HG02870 (cell line): ENCODE measurements around the gene ARMC8.
A peak's percentile ranks its signal among the peaks of the same experiment; 100 is the strongest.

Source experiments
- ATAC-seq: cut with Tn5 transposase; IDR thresholded peaks from one replicate; pipeline ENCODE4 v1.9.1; 2021; ENCODE audit warnings: mild to moderate bottlenecking, moderate library complexity; ENCODE audit not compliant: unreplicated experiment

The ARMC8 gene

GRCh38 chr3:138199851-138200250 is 12.8 kb downstream of the ARMC8 start:
- ATAC-seq, result no peak

GRCh38 chr3:138200424-138200823 is 13.3 kb downstream of the ARMC8 start:
- no peak for ATAC-seq

- no peak for ATAC-seq
Measured at GRCh38 chr3:138202945-138203701, 16.0 kb downstream of the ARMC8 start.

- ATAC-seq, result no peak
Measured at GRCh38 chr3:138203938-138204337, 16.8 kb downstream of the ARMC8 start.

- ATAC-seq, result no peak
Measured at GRCh38 chr3:138205527-138205926, 18.4 kb downstream of the ARMC8 start.

DNA sequence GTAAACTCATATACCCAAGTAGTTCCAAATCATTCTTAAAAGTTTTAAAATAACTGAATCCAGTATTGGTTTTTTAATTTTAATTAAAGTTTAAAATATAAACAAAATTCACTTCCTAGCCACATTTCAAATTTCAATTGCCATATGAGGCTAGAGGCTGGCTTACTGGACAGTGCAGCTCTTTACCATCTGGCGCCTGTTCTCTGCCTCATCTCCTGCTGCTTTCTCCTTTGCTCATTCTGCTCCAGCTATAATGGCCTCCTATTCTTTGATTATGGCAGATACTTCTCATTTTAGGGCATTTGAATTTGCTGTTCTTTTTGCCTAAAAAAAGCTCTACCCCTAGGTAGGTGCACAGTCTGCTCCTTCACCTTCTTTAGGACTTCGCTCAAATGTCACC is 19.1 kb downstream of the ARMC8 start:
- ATAC-seq, result no peak

GRCh38 chr3:138210528-138210927 is 23.4 kb downstream of the ARMC8 start:
- no peak for ATAC-seq

GRCh38 chr3:138213398-138214085 is 26.4 kb downstream of the ARMC8 start:
- ATAC-seq, result no peak

DNA sequence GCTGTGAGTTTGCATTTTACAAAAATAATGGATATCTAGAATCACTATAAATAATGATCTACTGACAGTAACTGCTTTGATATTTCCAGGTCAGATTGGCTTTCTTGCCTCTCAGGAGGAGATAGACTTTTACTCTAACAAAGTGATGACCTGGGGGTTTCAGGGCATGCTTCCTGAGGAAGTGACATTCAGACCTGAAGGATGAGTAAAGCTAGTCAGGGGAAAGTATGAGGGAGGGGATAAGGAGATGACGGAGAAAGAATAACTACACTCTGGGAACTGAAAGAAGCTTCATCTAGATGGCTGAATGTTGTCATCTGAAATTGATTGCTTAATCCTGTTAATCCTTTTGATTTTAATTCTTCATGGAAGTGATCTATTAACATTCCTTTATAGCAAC is 32.2 kb downstream of the ARMC8 start:
- ATAC-seq, result no peak

- no peak for ATAC-seq
Measured at GRCh38 chr3:138220242-138220641, 33.1 kb downstream of the ARMC8 start.

DNA sequence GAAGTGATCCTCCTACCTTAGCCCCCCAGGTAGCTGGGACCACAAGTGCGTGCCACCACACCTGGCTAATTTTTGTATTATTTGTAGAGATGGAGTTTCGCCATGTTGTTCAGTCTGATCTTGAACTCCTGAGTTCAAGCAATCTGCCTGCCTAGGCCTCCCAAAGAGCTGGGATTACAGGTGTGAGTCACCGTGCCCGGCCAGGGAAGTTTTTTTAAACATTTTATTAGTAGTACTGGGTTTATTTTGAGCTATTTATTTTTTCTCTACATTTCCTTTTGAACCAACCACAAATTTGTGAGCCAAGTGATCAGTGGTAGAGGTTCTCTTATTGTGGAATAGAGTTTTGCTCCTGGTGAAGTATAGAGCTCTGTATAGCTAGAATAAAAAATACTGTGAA is 33.7 kb downstream of the ARMC8 start:
- ATAC-seq, result no peak

GRCh38 chr3:138222131-138222941 is 35.2 kb downstream of the ARMC8 start:
- no peak for ATAC-seq

DNA sequence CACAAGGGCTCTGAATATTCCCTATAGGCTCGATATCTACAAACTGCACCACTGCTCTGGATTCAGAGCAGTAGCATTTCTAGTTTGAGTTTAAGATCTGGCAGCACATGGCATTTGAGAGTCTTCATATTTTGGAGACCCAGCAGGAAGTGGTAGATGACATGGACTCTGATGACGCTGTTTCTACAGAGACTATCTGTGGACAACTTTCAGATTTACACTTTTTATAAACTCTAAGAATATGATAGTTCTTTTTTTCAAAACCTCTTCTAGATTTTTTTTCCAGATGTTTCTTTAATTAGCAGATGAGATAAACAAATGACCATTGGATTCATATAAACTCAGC is 35.8 kb downstream of the ARMC8 start:
- no peak for ATAC-seq

- ATAC-seq, result no peak
Measured at GRCh38 chr3:138227650-138228049, 40.5 kb downstream of the ARMC8 start.

GRCh38 chr3:138230525-138230924 is 43.4 kb downstream of the ARMC8 start:
- peak; percentile 68 for ATAC-seq

DNA sequence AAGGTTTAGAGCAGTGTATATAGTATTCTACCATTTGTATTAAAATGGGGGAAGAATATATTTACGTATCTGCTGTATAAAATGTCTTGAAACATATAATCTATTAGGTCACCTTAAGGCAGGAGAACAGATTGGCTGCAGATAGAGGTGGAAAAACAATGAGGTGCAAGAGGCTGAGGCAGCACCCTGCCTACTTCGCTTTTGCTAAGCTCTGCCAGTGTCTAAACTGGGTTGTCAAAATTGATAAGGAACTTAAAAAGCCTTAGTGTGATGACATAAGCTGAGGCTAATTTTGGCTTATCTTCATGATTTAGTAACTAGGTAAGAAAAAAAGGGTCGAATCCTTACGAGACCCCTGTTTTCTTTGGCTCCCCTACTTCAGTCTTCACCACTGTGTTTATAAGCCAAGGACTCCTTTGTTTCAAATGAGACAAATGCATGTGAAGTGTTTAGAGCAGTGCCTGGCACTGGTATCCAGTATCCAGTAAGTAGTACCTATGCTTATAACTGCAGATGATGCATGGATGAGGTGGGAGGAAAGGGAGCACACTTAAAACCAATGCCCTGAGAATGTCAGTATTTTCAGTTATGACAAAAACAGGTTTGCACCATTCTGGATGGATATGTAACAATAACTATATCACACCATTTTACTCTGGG is 45.7 kb downstream of the ARMC8 start:
- ATAC-seq, result no peak

DNA sequence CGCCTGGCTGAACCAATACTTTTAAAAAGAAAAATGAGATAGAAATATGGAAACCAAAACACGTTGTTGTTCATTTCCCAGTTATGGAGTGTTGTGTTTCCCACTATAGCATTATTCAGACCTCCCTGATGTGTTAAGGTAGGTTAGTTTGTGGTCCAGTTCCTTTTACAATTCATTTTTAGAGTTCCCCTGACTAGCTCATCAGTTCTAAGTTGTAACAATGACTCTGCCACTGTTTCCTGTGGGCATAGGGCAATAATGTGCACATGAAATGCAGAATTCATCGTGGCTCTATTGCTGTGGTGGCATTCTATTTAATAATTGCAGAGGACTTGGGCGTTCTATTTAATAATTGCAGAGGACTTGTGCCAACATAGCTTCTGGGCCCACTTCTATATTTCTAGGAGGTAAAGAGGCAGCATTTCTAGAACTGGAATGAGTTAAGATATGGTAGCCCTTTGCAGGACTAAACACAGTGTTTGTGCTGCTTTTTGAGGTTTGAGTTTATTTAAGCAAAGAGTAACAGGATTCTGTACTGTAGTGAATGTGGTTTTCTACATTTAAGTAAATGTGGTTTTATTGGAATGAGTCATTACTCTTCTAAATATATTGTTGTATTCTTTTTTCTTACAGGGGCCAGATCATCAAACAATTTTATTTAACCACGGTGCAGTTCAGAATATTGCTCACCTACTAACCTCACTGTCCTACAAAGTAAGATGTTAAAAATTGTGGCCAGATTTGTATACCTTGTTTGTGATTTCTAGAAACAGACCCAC is 47.5 kb downstream of the ARMC8 start:
- ATAC-seq, result peak; percentile 48

GRCh38 chr3:138238711-138239110 is 51.6 kb downstream of the ARMC8 start:
- no peak for ATAC-seq

GRCh38 chr3:138241061-138241460 is 54.0 kb downstream of the ARMC8 start:
- ATAC-seq, result no peak

DNA sequence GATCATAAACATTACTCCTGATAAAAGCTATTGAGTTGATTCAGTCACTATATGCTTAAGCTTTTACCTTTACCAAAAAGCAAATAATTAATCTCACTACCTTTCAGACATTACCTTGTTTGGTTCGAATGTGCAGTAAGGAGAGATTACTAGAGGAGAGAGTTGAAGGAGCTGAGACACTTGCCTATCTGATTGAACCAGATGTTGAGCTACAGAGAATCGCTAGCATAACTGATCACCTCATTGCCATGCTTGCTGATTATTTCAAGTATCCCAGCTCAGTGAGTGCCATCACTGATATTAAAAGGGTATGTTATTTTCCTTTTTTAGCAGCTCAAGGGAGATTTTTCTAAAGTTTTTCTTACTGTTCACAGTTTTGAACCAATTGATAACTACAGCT is 54.6 kb downstream of the ARMC8 start:
- no peak for ATAC-seq

- ATAC-seq, result no peak
Measured at GRCh38 chr3:138242466-138242865, 55.4 kb downstream of the ARMC8 start.
